Measurements from ENCODE around the gene METTL25. TPM values are rescaled to one million over a fixed set of nuclear protein-coding genes. Genes with fewer than 3 reads are reported as not detected.

METTL25 gene
- total RNA-seq, 1 donor from 2014 or later: 4.8 TPM

DNA sequence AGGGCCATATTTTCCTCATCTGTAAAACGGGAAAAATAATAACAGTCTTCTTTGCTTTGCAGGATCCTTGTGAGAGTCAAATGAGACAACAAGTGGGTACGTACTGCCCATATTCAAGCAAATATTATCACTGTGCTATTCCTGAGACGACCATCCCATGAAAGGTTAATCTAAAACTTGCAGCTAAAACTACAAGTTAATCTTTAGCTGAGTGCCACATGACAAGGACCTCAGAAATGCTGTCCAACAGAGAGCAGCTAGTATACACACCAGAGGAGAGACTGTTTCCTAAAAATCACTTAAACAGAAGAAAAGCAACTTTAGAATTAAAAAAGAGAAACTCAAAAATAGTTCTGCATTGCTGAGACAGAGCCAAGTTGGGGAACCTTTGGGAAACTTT is 165.7 kb downstream of the METTL25 start:
- no peak for DNase-seq (ENCODE audit: extremely low read depth, low read depth, low spot score)

DNA sequence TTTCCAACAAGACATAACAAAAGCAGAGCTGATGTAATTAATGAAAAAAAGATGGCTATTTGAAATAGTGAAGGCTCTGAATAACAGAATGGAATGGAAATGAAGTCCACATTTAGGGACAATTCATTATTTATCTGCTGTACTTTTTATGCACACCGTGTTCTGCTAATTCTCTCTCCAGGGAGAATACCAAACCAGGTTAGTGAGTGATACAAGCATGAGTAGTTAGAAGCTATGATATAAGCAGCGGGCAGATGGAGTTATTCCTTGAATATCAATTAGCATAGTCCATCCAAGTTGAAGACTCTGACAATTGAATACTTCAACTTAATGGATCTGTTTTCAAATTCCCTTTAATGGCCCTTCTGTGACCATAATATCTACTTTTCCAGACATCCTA is 166.3 kb downstream of the METTL25 start:
- DNase-seq (ENCODE audit: extremely low read depth, low read depth, low spot score): no peak

DNA sequence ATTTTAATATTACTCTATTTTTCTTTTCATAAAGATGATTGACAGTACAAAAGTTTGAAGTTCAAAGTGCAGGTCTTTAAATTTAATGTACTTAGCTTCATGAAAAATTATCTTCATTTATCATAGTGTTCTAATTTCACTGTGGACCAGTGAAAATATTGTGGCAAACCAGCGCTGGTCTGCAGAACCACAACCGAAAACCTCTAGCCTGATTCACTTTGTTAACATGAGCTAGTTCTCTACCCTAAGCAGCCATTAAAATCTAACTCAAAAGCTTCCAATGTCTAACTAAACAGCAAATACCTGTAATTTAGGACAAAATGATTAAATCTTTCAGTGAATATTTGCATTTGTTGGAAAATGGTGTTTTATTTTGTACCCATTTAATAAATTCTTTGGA is 167.3 kb downstream of the METTL25 start:
- no peak for DNase-seq (ENCODE audit: extremely low read depth, low read depth, low spot score)

- peak; percentile 23 for DNase-seq (ENCODE audit: extremely low read depth, low read depth, low spot score)
Measured at GRCh38 chr12:82527165-82527780, 168.9 kb downstream of the METTL25 start.

Other genes starting within 250 kb of the METTL25 start
- 53.1 and 53.8 TPM in 2 replicates for gene CCDC59, start 142 bp upstream of the METTL25 start, total RNA-seq